ENCODE data around the gene TTC7B.

Gene TTC7B

DNA sequence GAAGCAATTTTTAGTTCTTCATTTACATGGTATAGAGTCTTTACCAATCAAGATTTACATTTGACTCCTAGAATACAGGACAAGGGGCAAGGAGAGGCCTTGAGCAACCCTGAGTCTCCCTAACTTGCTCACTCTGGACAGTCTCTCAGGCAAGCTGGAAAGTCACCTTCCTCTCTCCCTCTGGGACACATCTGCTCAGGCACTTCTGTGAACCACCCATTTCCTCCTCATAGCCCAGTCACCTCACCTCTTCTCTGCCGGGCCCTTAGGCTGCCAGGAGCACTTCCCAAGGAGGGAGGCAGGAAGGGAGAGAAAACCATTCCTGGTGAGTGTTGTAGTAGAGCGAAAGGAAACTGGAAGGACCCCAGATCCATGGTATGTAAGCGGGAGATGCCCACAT is 202.8 kb downstream of the TTC7B start:
- peak; percentile 47 for DNase-seq

- no peak for DNase-seq
Observed at GRCh38 chr14:90612801-90613200, 203.4 kb downstream of the TTC7B start.

DNA sequence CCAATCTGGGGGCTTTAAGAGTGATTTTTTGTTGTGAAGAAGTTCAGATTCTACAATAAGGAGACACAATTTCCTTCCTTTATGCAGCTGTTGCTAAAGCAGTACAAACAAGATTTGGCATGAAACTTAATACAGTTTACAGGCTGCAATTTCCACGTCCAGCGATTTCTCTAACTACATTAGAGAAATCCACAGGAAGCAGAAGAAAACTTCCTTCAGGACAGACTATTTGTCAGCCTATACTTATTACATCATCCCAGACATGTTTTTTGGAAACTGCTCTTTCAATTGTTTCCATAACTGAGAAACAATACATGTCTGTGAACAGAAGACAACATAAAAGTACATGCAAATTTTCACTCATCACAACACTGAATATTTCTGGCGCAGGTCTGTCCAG is 204.3 kb downstream of the TTC7B start:
- no peak for DNase-seq

GRCh38 chr14:90611501-90611900 is 204.7 kb downstream of the TTC7B start:
- DNase-seq: no peak

DNA sequence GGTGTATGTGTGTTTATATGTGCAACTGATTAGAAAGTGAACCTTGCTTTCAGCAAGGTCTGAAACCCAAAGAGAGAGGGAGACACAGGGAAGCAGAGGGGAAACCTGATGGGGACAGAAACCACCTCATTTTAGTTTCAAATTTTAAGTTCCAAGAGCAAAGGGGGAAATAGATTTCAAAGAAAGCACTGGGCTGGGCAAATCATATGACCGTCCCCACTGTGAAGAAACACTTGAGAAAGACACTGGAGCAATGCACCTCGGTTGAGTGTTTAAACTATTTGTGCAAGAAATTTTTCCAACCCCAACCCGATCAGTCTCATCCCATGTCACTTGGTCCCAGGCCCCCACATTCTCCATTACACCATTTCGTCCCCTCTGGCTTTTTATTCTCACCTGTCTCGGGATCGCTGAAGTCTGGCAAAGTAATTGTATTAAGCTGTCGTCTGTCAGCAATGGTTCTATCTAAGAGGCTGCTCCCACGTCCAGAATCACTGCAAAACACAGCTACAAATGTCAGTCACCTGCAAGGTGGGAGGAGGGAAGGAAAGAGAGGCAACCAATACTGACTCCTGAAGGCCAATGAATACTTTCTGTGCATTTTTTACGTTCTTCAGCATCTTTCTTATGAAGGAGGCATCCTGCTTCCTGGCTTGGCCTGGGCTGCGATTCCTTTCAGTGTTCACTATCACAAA is 205.7 kb downstream of the TTC7B start:
- DNase-seq: no peak

- no peak for DNase-seq
Observed at GRCh38 chr14:90609376-90609775, 206.9 kb downstream of the TTC7B start.

- DNase-seq: no peak
Observed at GRCh38 chr14:90608929-90609341, 207.3 kb downstream of the TTC7B start.

DNA sequence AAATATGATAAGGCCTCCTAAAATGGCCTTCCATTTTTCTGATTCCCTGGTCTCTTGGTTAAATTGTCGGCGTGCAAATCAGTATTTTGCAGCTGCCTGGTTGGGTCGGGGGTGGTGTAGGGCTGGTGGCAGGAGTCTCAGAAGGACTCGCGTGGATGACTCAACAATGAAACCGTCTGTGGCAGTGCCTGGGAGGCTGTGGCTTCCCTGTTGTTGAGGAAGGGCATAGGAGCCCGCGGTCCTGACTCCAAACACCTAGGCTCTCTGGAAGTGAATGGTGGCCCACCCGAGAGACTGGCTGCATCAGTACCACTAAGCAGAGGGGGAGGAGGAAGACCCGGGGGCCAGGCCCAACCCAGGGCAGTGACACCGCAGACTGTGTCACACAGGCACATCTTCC is 207.9 kb downstream of the TTC7B start:
- DNase-seq: no peak

GRCh38 chr14:90607141-90607540 is 209.1 kb downstream of the TTC7B start:
- no peak for DNase-seq

GRCh38 chr14:90606434-90606833 is 209.8 kb downstream of the TTC7B start:
- no peak for DNase-seq

DNA sequence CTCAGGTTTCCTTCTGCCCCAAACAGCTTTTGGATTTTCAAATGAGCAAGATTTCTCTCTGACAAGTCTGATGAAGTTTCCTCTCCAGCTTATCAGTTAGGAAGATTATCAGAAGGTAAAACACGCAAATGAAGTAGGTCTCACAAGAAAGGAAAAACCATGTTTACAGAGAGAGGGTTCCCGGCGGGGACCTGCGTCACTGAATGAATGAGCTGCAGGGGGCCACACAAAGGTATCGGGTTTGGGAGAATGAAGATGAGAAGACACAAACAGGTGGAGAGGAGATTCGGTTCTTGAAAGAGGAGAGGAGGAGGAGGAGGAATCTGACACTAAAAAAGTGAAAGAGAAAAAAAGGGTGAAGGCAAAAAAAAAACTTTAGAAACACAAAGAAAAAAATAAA is 210.8 kb downstream of the TTC7B start:
- DNase-seq: no peak

GRCh38 chr14:90604356-90604755 is 211.9 kb downstream of the TTC7B start:
- no peak for DNase-seq

- no peak for DNase-seq
Observed at GRCh38 chr14:90603841-90604240, 212.4 kb downstream of the TTC7B start.

DNA sequence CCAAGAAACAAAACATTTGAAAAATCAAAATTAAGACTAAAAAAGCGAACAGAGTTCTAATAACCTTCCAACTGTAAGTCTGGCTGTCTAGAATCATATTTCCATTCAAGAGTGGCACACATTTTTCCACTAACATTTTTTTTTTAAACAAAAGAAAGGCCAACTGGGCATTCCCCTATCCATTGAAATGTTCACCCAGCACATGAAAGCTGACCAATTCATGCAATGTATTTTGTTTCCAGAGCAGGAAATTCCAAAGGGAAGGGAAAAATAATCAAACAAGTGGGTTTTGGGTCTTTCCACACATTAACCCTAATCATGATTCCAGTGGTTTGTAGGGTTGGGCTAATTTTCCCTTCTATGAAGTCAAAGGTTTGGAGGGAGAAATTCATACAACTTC is 212.9 kb downstream of the TTC7B start:
- DNase-seq: no peak

GRCh38 chr14:90602088-90602687 is 214.0 kb downstream of the TTC7B start:
- no peak for DNase-seq

- DNase-seq: no peak
Observed at GRCh38 chr14:90601563-90601962, 214.7 kb downstream of the TTC7B start.

GRCh38 chr14:90600619-90601018 is 215.6 kb downstream of the TTC7B start:
- DNase-seq: no peak

DNA sequence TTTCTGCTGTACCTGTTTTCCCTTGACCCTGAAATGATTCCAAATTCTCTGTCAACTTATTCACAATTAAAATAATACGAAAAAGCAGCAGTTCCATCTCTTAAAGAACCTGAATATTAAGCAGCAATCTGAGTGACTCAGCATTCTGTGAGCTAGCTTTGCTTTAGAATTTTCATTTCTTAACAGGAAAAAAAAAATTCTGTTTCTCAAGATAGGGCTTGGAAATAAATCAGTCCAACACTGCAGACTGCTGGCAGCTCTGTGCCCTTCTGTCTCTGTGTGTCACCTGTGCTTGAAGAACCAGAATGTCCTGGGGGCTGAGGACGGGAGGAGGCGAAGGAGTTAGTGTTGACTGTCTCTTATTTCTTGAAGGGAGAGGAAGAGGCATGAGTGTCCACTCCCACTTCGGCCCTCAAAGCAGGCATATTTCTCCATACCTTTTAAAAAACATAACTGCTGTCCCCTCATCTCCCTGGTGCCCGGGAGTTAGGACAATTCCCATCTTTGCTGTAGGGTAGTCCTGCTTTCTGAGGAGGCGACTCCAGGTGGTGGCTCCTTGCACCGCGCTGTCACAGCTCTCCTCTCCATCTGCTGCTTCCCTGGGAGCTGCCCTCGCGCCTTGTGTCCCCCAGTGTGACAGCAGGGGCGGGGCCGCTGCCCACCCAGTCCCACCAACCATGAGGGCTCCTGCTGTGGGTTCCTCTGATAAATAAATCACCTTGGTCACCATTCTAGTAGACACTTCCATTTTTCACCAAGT is 216.3 kb downstream of the TTC7B start:
- DNase-seq: no peak

- no peak for DNase-seq
Observed at GRCh38 chr14:90599339-90599738, 216.9 kb downstream of the TTC7B start.

DNA sequence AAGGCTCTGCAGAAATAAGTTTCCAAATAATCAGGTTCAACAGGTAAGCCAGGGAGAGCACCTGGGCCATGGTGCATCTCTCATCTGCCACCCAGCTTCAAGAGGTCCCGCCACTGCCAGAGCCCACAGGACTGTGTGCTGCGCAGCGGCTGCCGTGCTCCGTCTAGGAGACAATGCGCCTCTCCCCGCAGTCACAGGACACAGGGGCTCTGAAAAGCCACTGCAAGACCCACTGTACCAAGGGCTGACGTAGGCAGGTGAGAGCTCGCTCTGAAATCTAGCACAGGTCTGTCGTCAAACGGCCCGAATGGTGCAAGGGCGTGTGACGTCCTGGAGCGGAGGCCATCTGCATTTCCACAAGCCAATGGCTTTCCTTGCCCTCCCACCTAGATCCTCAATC is 218.3 kb downstream of the TTC7B start:
- no peak for DNase-seq

- DNase-seq: no peak
Observed at GRCh38 chr14:90596733-90597132, 219.5 kb downstream of the TTC7B start.

DNA sequence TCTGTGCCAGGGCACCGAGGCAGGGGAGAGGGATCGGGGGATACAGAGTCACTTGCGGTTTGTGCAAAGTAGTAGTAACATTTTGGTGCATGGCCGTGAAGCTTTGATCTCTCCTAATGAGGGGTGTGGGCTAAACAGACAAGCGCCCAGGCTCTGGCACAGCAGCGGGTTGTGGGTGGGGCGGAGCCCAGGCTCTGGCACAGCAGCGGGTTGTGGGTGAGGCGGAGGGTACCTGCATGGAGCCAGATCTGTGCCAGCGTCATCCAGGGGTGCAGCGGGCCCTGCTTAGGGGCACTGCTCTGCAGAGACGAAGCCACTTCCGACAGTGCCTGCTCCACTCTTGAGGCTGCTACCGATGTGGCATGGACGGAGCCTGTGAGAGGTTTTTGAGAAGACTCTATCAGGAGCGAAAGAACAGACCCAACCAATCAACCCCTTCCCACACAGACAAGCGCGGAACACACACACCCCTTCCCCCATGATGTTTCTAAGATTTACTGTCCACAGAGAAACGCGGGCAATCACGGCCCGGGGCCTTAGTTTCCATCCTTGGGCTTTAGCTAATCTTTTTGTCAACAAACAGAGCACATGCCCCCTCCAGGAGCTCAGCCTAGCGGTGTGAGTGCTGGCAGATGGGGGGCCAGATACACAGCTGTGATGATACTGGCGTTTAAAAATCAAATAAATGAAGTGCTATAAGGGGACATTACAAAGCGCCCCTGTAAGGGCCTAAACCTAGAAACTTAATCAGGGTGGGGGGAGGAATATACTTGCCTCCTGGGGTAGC is 222.8 kb downstream of the TTC7B start:
- no peak for DNase-seq

DNA sequence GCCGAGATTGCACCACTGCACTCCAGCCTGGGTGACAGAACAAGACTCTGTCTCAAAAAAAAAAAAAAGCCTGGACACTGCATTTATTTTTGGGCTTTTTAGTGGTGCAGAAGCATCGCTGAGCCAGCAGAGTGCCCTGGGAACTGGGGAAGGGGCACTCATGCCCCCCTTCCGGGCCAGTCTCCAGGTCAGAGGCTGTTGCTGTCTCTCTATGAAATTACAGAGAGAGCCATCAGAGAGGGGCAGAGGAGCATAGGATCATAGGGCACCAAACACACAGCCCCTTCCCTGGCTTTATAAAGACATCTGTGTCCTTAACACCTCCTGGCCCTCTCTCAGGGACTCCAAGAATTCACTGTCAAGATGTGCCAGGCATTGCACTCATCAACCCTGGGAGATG is 223.6 kb downstream of the TTC7B start:
- no peak for DNase-seq
